K562 (cell line): ENCODE data around the gene ZNF264. TPM values are rescaled to one million over a fixed set of nuclear protein-coding genes. Genes with fewer than 3 reads are reported as not detected.

Source experiments
- ATAC-seq: fragments of 200-7000 bp; cut with Tn5 transposase; 3 replicates; pipeline ENCODE4 v1.9.1; 2020; ENCODE audit warnings: moderate library complexity
- BruUV-seq: library from RNA; stranded (reverse); fragments of 400-500 nt; replicated peaks from 2 replicates; lab custom pipeline; 2021; lab: Mats Ljungman, UMichigan
- CTCF ChIA-PET: fragments of 300-600 bp; formaldehyde crosslinking; extraction: SDS; loops from one replicate; lab custom pipeline; 2021; ENCODE audit warnings: low intra/inter-chr PET ratio; lab: Yijun Ruan, JAX
- POLR2A ChIA-PET: fragments of 300-600, 350-650 bp; sonication (Branson Sonifier 250); formaldehyde crosslinking; extraction: SDS; loops from one replicate; lab custom pipeline; 2021; ENCODE audit warnings: antibody characterized with exemption, inconsistent platforms; lab: Yijun Ruan, JAX
- DNase-seq, 4 experiments: peaks; one replicate each; pipeline versions ENCODE4 v3.0.0 to v3.0.0-alpha.2; 2011 to 2018; ENCODE audit warnings: low spot score in 3 of 4, mixed read lengths in 3 of 4; ENCODE audit errors: extremely low read depth in 1 of 4
- FAIRE-seq: peaks from 2 replicates; lab custom pipeline; 2011; peaks lifted over from hg19 to GRCh38; lab: Jason Lieb, UNC
- H2AFZ ChIP-seq: 2 replicates; pipeline ENCODE4 v1.6.0; 2011; ENCODE audit warnings: low read depth, low read length, control low read depth, inconsistent platforms
- H3K27ac ChIP-seq: fragments of 200-600 bp; 3 replicates; pipeline ENCODE4 v1.8.0; 2011; ENCODE audit warnings: low read depth, mild to moderate bottlenecking, control low read depth, inconsistent platforms, low read length, moderate library complexity, mixed read lengths; ENCODE audit errors: extremely low read depth
- H3K27me3 ChIP-seq, 2 experiments: fragments of 300-600 bp in 1 of 2; 2 replicates in 1 of 2; 3 replicates in 1 of 2; pipeline versions ENCODE4 v1.6.0 to v1.8.0; 2011; ENCODE audit warnings: inconsistent platforms in 2 of 2, low read length in 2 of 2, mild to moderate bottlenecking in 1 of 2, mixed read lengths in 1 of 2, moderate library complexity in 1 of 2; ENCODE audit not compliant: control insufficient read depth in 2 of 2, insufficient read depth in 2 of 2
- H3K36me3 ChIP-seq: fragments of 300-600 bp; 3 replicates; pipeline ENCODE4 v1.8.0; 2011; ENCODE audit warnings: mild to moderate bottlenecking, low read length, inconsistent platforms; ENCODE audit not compliant: control insufficient read depth, insufficient read depth
- H3K4me1 ChIP-seq, 2 experiments: fragments of 200-600 bp in 1 of 2; replicated peaks in 1 of 2; 2 replicates in 1 of 2; 3 replicates in 1 of 2; pipeline versions ENCODE4 v1.5.1 to v1.8.0; 2011; ENCODE audit warnings: inconsistent platforms in 2 of 2, low read length in 2 of 2, mild to moderate bottlenecking in 1 of 2, mixed read lengths in 1 of 2, moderate library complexity in 1 of 2; ENCODE audit not compliant: control insufficient read depth in 2 of 2, insufficient read depth in 2 of 2
- H3K4me2 ChIP-seq: 2 replicates; pipeline ENCODE4 v1.6.1; 2011; ENCODE audit warnings: low read length, control low read depth, inconsistent platforms, mixed read lengths; ENCODE audit not compliant: insufficient read depth
- H3K4me3 ChIP-seq: fragments of 200-600 bp; sonication (generic), shearing (Covaris generic); 2 replicates; pipeline ENCODE4 v1.5.1; 2016; ENCODE audit warnings: control low read depth, inconsistent platforms
- H3K79me2 ChIP-seq: fragments of 200-600 bp; 3 replicates; pipeline ENCODE4 v1.8.0; 2011; ENCODE audit warnings: low read length, inconsistent platforms; ENCODE audit not compliant: control insufficient read depth, insufficient read depth
- H3K9ac ChIP-seq, 2 experiments: 2 replicates each; pipeline versions ENCODE4 v1.6.0 to v1.6.1; 2011; ENCODE audit warnings: low read depth in 2 of 2, low read length in 2 of 2, control low read depth in 1 of 2, inconsistent platforms in 1 of 2, mild to moderate bottlenecking in 1 of 2, mixed read lengths in 1 of 2; ENCODE audit not compliant: insufficient read depth in 1 of 2
- H3K9me1 ChIP-seq: one replicate; pipeline ENCODE4 v1.6.0; 2011; ENCODE audit warnings: inconsistent platforms, mild to moderate bottlenecking, low read length, moderate library complexity; ENCODE audit not compliant: control insufficient read depth, insufficient read depth
- H3K9me3 ChIP-seq: replicated peaks from 2 replicates; pipeline ENCODE4 v1.5.1; 2011; ENCODE audit warnings: low read depth, low read length, inconsistent platforms; ENCODE audit not compliant: control insufficient read depth, insufficient read depth
- H4K20me1 ChIP-seq: replicated peaks from 2 replicates; pipeline ENCODE4 v1.6.1; 2011; ENCODE audit warnings: low read length, inconsistent platforms, mixed read lengths; ENCODE audit not compliant: control insufficient read depth, insufficient read depth
- BRD4 ChIP-seq: fragments of 200-600 bp; sonication (generic); IDR thresholded peaks from 2 replicates; pipeline ENCODE4 v1.6.1; 2017; ENCODE audit warnings: inconsistent platforms
- FOXP1 ChIP-seq: sonication (generic); formaldehyde crosslinking; IDR thresholded peaks from 2 replicates; pipeline ENCODE4 v1.8.0; 2022; ENCODE audit warnings: mild to moderate bottlenecking, missing genetic modification reagents
- MCM2 ChIP-seq: fragments of 450-650 bp; IDR thresholded peaks from 2 replicates; pipeline ENCODE4 v1.6.1; 2017; ENCODE audit warnings: low read depth, mild to moderate bottlenecking
- MCM7 ChIP-seq, 2 experiments: fragments of 450-650 bp; IDR thresholded peaks; 2 replicates each; pipeline ENCODE4 v1.6.1; 2016 to 2018
- NCOA2 ChIP-seq, 2 experiments: fragments of 450-650 bp; IDR thresholded peaks; 2 replicates each; pipeline ENCODE4 v1.6.1; 2018; ENCODE audit warnings: mild to moderate bottlenecking in 2 of 2, moderate library complexity in 1 of 2; ENCODE audit not compliant: partially characterized antibody in 2 of 2
- SMC3 ChIP-seq: conservative IDR thresholded peaks from 2 replicates; pipeline ENCODE4 v1.6.1; 2011; ENCODE audit warnings: low read depth, low read length, improper control_type of control experiment; ENCODE audit not compliant: insufficient read depth
- USF2 ChIP-seq: sonication (generic); formaldehyde crosslinking; IDR thresholded peaks from 2 replicates; pipeline ENCODE4 v1.5.0; 2020; ENCODE audit warnings: missing genetic modification reagents
- ZNF282 ChIP-seq: sonication (generic); formaldehyde crosslinking; IDR thresholded peaks from 2 replicates; pipeline ENCODE4 v1.8.1; 2023; ENCODE audit warnings: missing genetic modification reagents
- ZNF717 ChIP-seq: fragments of 250-450 bp; sonication (Bioruptor Pico); IDR thresholded peaks from 2 replicates; pipeline ENCODE4 v1.5.0; 2021
- WGBS: fragments of 100-300 bp; shearing (Covaris generic); methylation state at CpG from one replicate; pipeline ENCODE4 v1.1.6; 2016; ENCODE audit warnings: low coverage, mixed read lengths; ENCODE audit not compliant: insufficient coverage; ENCODE audit errors: missing lambda C conversion rate; 5-methylcytosine and 5-hydroxymethylcytosine counted together
- in situ Hi-C: fragments of 300-500 bp; cut with MboI; formaldehyde crosslinking; loops from 4 replicates; pipeline ENCODE4 v1.15.0; 2018; ENCODE audit warnings: inconsistent platforms, mixed read lengths
- intact Hi-C: fragments of 100-400 bp; cut with micrococcal nuclease; formaldehyde crosslinking; loops from 2 replicates; pipeline ENCODE4 v1.14.2; 2022
- polyA plus RNA-seq, 8 experiments: library from polyadenylated mRNA; depleted of rRNA in 4 of 8; stranded (reverse) in 5 of 8; unstranded in 3 of 8; fragments of >200 nt; fragmentation: Nextera tagmentation in 2 of 8; fragmentation: Illumina TruSeq in 1 of 8; extraction: Ambion mirVana in 2 of 8; extraction: Trizol in 1 of 8; gene quantifications; 2 replicates each; pipeline versions ENCODE4 v1.2.1 to v1.2.3, GENCODE V29; 2011 to 2014; ENCODE audit warnings: inconsistent platforms in 1 of 8, missing spikeins in 1 of 8
- total RNA-seq, 7 experiments: library from RNA; depleted of rRNA in 6 of 7; stranded (reverse); fragments of >200 nt in 6 of 7; fragmentation: Illumina TruSeq in 2 of 7; extraction: Trizol in 2 of 7; gene quantifications; 2 replicates each; pipeline versions ENCODE4 v1.2.1 to v1.2.3, GENCODE V29; 2011 to 2021; ENCODE audit warnings: low replicate concordance in 1 of 7
- TF ChIP-seq, protein P1 (sequence below): fragments of 250-450 bp; sonication (Bioruptor Pico); IDR thresholded peaks from 2 replicates; pipeline ENCODE4 v1.8.0; 2021; ENCODE audit warnings: mild to moderate bottlenecking, moderate library complexity
- TF ChIP-seq, protein P2 (sequence below): fragments of 150-350 bp; conservative IDR thresholded peaks from 2 replicates; pipeline ENCODE4 v1.6.1; 2014; ENCODE audit warnings: low read length

ZNF264 gene
- total and polyA plus RNA-seq, 9 of the 15 experiments (the other 6 are each of a cell fraction or from before 2014, with no cell fraction given), result 0.08 to 7.9 (median 1.3) TPM

DNA sequence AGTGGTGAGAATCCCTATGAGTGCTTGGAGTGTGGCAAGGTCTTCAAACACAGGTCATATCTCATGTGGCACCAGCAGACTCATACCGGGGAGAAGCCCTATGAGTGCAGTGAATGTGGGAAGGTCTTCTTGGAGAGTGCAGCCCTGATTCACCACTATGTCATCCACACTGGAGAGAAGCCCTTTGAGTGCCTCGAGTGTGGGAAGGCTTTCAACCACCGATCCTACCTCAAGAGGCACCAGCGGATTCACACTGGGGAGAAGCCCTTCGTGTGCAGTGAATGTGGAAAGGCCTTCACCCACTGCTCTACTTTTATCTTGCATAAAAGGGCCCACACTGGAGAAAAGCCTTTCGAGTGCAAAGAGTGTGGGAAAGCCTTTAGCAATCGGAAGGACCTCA, 20.8 kb downstream of the ZNF264 start:
- ATAC-seq, result no peak

More for the DNA sequence above, 20.8 kb downstream of the ZNF264 start:
- Histone ChIP-seq H3K9ac (no peak overlapping the region), H3K4me1 (no peaks in the 10 kb centered on the region), H3K36me3 (peaks cover 3% of the 10 kb centered on the region; the same call in 1 of the 3 replicates), H3K4me2 (no peak overlapping the region), H3K27me3 (no peaks in the 10 kb centered on the region), H3K27ac (no peak overlapping the region), H4K20me1 (no peaks in the 10 kb centered on the region), H3K9me1 (no peaks in the 10 kb centered on the region), H3K9me3 (no peaks in the 10 kb centered on the region), H2AFZ (no peak overlapping the region), H3K4me3 (no peak overlapping the region), H3K79me2 (no peaks in the 10 kb centered on the region)
- 10% methylated on average over 7 of the region's 7 CpGs for WGBS
- no peak for DNase-seq
- FAIRE-seq, result no peak
- ChIA-PET POLR2A (no interaction called here), CTCF (no interaction called here)
- no peak for TF ChIP-seq MCM2
- no peak for TF ChIP-seq NCOA2 (IDR thresholded peaks at IDR 0.05; ENCODE audit: partially characterized antibody in 2 of 2)
- TF ChIP-seq SMC3, result no peak
- TF ChIP-seq MCM7 (IDR thresholded peaks at IDR 0.05), result no peak
- TF ChIP-seq FOXP1 (CRISPR knock-in tag), result no peak
- TF ChIP-seq, protein P1, sequence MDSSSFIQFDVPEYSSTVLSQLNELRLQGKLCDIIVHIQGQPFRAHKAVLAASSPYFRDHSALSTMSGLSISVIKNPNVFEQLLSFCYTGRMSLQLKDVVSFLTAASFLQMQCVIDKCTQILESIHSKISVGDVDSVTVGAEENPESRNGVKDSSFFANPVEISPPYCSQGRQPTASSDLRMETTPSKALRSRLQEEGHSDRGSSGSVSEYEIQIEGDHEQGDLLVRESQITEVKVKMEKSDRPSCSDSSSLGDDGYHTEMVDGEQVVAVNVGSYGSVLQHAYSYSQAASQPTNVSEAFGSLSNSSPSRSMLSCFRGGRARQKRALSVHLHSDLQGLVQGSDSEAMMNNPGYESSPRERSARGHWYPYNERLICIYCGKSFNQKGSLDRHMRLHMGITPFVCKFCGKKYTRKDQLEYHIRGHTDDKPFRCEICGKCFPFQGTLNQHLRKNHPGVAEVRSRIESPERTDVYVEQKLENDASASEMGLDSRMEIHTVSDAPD (CRISPR knock-in tag), result no peak
- TF ChIP-seq ZNF282 (CRISPR knock-in tag), result no peak
- no peak for TF ChIP-seq USF2
- TF ChIP-seq, protein P2, sequence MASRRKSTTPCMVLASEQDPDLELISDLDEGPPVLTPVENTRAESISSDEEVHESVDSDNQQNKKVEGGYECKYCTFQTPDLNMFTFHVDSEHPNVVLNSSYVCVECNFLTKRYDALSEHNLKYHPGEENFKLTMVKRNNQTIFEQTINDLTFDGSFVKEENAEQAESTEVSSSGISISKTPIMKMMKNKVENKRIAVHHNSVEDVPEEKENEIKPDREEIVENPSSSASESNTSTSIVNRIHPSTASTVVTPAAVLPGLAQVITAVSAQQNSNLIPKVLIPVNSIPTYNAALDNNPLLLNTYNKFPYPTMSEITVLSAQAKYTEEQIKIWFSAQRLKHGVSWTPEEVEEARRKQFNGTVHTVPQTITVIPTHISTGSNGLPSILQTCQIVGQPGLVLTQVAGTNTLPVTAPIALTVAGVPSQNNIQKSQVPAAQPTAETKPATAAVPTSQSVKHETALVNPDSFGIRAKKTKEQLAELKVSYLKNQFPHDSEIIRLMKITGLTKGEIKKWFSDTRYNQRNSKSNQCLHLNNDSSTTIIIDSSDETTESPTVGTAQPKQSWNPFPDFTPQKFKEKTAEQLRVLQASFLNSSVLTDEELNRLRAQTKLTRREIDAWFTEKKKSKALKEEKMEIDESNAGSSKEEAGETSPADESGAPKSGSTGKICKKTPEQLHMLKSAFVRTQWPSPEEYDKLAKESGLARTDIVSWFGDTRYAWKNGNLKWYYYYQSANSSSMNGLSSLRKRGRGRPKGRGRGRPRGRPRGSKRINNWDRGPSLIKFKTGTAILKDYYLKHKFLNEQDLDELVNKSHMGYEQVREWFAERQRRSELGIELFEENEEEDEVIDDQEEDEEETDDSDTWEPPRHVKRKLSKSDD, result no peak
- TF ChIP-seq BRD4, result no peak
- no peak for TF ChIP-seq ZNF717 (CRISPR knock-in tag)
- in situ Hi-C loops (no loop called here), intact Hi-C loops (no loop called here)
- no TSS peak for BruUV-seq
